GM19438 (cell line): ENCODE measurements around the gene RETN.
A peak's percentile ranks its signal among the peaks of the same experiment; 100 is the strongest.
"Not testable (repeated sequence)": the region's sequence is repeated elsewhere in the genome, so short reads cannot be mapped to it uniquely, and the experiment has no call there.

Source experiments
- ATAC-seq: cut with Tn5 transposase; IDR thresholded peaks from one replicate; pipeline ENCODE4 v1.9.1; 2021; ENCODE audit warnings: low read depth; ENCODE audit not compliant: unreplicated experiment

The RETN gene

GRCh38 chr19:7637374-7638256, 31.2 kb upstream of the RETN start:
- peak; percentile 28 for ATAC-seq

GRCh38 chr19:7638802-7639465, 29.9 kb upstream of the RETN start:
- ATAC-seq, result no peak

- no peak for ATAC-seq
Measured at GRCh38 chr19:7639863-7640348, 28.9 kb upstream of the RETN start.

GRCh38 chr19:7640803-7641202, 28.0 kb upstream of the RETN start:
- no peak for ATAC-seq

- ATAC-seq, result no peak
Measured at GRCh38 chr19:7641290-7642276, 27.3 kb upstream of the RETN start.

GRCh38 chr19:7642295-7643030, 26.4 kb upstream of the RETN start:
- no peak for ATAC-seq

GRCh38 chr19:7643031-7643415, 25.8 kb upstream of the RETN start:
- no peak for ATAC-seq

- ATAC-seq, result not testable (repeated sequence)
Measured at GRCh38 chr19:7643629-7644549, 25.0 kb upstream of the RETN start.

GRCh38 chr19:7644550-7644877, 24.3 kb upstream of the RETN start:
- ATAC-seq, result no peak

- ATAC-seq, result no peak
Measured at GRCh38 chr19:7645163-7645562, 23.7 kb upstream of the RETN start.

- no peak for ATAC-seq
Measured at GRCh38 chr19:7645656-7646425, 23.0 kb upstream of the RETN start.

GRCh38 chr19:7646426-7646700, 22.5 kb upstream of the RETN start:
- no peak for ATAC-seq

- ATAC-seq, result no peak
Measured at GRCh38 chr19:7647156-7647555, 21.7 kb upstream of the RETN start.

GRCh38 chr19:7648265-7649014, 20.4 kb upstream of the RETN start:
- no peak for ATAC-seq

- ATAC-seq, result no peak
Measured at GRCh38 chr19:7650148-7650547, 18.7 kb upstream of the RETN start.

- ATAC-seq, result no peak
Measured at GRCh38 chr19:7652061-7652641, 16.7 kb upstream of the RETN start.

GRCh38 chr19:7654401-7654800, 14.4 kb upstream of the RETN start:
- ATAC-seq, result no peak

- no peak for ATAC-seq
Measured at GRCh38 chr19:7655581-7655980, 13.3 kb upstream of the RETN start.
